GM18505 (cell line): ENCODE results near the gene TYSND1.
"Not testable (repeated sequence)": the region's sequence is repeated elsewhere in the genome, so short reads cannot be mapped to it uniquely, and the experiment has no call there.

Experiments
- ATAC-seq: cut with Tn5 transposase; IDR thresholded peaks from one replicate; pipeline ENCODE4 v1.9.1; 2021; ENCODE audit not compliant: unreplicated experiment
- POLR2A ChIP-seq: IDR thresholded peaks from 4 replicates; pipeline ENCODE4 v1.6.1; 2011; ENCODE audit warnings: borderline replicate concordance; ENCODE audit not compliant: insufficient read depth, insufficient read length; ENCODE audit errors: extremely low read depth

TYSND1 gene

DNA sequence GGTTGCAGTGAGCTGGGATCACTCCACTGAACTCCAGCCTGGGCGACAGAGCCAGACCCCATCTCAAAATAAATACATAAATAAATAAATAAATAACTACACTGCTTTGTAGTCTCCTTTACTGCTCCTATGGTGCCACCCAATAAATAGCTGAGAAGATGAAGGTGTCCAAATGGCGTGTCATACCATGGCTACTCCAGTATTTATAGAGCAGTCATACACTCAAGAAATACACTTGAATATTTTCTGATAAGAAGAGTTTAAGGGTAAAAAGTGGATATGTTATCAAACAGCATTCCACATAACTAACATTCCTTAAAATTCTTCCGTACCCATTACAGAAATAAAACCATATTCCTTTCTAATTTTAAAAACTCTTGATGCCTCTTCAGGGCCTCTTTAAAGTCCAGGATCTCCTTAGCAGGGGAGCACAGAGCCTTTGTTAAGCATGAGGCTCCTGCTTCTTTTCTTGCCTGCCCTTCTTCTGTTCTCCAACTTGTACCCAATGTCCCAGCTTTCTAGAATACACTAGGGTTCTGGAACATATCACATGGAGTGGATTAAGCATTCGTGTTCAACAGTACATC lies 31.7 kb upstream of the TYSND1 start:
- no peak for ATAC-seq
- TF ChIP-seq POLR2A = no peak

GRCh38 chr10:70176441-70176840 lies 29.9 kb upstream of the TYSND1 start:
- TF ChIP-seq POLR2A = no peak
- no peak for ATAC-seq

- no peak for ATAC-seq
- no peak for TF ChIP-seq POLR2A
Observed at GRCh38 chr10:70175516-70175915, 29.0 kb upstream of the TYSND1 start.

DNA sequence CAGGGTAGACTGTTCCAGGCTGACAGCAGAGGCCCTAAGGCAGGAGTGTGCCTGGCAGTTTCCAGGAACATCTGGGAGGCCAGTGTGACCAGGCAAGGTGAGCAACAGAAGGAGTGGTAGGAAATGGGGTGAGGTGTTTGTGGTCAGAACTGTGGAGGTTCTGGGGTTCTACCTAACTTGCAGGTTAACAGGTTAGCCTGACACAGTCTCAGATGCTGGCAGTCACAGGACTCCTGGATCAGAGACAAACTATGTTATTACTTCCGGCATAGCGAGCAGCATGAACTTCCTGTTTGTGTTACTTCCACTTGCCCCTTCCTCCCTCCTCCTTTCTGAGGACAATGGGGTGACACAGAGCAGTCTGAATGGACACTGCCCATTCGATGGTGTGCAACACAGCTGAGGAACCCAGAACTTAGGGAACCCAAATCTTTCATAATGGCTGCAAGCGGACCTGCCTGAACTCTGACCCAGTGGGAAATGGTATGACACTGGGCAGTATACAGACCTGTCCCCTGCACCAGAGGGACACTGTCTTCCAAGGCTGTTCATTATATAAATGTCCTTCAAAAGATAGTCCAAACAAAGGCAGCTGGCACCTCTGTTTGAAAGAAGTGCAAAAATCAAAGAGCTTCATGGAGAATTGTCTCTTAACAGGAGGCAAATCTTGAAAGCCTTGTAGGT lies 27.7 kb upstream of the TYSND1 start:
- no peak for ATAC-seq
- TF ChIP-seq POLR2A = no peak

DNA sequence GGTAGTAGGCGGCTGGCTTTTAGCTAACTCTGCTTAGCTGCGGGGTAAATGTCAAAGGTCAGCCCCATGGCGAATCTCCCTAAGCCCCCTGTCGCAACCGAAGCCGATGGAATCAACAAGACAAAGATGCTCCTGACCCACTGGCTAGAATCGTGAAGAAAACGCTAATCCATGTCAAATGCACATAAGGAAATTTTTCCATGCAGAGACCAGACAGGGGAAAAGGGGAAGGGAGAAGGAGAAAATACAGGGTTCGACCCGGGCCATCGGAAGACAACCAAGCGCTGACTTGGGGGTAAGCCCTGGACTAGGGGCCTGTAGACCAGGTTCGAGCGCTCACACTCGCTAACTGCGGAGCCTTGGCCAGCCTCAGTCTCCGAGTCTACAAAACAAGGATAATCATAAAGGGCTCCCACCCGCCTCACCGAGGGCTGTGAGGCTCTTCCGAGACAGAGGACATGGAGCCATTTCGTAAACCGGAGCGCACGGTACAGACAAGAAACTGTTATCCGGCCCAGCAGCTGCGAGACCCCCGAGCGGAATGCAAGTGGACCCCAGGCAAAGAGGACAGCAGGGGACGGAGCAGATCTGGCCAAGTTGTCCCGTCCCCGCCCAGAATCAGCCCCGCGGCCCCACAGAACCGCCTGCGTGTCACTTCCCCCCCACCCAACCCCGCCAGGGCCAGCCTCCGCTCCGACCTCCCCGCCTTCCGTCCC lies 23.3 kb upstream of the TYSND1 start:
- no peak for TF ChIP-seq POLR2A
- ATAC-seq = peak; percentile 7

- no peak for ATAC-seq
- no peak for TF ChIP-seq POLR2A
Observed at GRCh38 chr10:70169011-70169410, 22.5 kb upstream of the TYSND1 start.

- no peak for ATAC-seq
- TF ChIP-seq POLR2A = no peak
Observed at GRCh38 chr10:70167246-70167645, 20.7 kb upstream of the TYSND1 start.

- ATAC-seq = no peak
- no peak for TF ChIP-seq POLR2A
Observed at GRCh38 chr10:70166394-70166793, 19.9 kb upstream of the TYSND1 start.

DNA sequence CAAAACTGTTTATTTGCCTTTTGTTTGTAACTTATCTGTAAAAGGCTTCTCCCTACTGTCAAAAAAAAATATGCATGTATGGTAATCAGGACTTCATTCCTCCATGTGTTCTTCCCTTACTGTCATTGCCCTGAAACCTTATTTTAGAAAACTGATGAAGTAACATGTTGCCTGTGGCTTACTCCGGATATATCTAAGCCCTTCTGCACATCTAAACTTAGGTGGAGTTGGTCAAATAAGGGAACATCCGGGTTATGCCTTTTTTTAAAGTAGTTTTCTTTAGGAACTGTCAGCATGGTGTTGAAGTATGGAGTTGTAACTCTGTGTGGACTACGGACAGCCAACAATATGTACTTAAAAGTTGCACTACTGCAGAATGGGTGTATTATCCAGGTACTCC lies 17.7 kb upstream of the TYSND1 start:
- TF ChIP-seq POLR2A = no peak
- no peak for ATAC-seq

DNA sequence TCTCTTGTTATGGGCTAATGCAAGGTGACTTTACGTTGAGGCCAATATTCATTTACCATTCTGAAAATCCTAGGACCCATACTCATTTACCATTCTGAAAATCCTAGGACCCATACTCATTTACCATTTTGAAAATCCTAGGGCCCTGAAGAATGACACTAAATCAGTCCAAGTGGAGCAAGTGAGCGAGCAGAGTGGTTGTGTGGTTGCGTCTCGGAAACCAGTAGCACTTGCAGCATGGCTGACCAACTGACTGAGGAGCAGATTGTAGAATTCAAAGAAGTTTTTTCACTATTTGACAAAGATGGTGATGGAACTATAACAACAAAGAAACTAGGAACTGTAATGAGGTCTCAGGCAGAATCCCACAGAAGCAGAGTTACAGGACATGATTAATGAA lies 16.9 kb upstream of the TYSND1 start:
- TF ChIP-seq POLR2A = no peak
- no peak for ATAC-seq

- peak; percentile 84 for ATAC-seq
- TF ChIP-seq POLR2A = no peak
Observed at GRCh38 chr10:70162892-70163201, 16.3 kb upstream of the TYSND1 start.

- TF ChIP-seq POLR2A = no peak
- ATAC-seq = no peak
Observed at GRCh38 chr10:70162151-70162891, 15.8 kb upstream of the TYSND1 start.

- no peak for ATAC-seq
Observed at GRCh38 chr10:70160798-70161197, 14.3 kb upstream of the TYSND1 start.

DNA sequence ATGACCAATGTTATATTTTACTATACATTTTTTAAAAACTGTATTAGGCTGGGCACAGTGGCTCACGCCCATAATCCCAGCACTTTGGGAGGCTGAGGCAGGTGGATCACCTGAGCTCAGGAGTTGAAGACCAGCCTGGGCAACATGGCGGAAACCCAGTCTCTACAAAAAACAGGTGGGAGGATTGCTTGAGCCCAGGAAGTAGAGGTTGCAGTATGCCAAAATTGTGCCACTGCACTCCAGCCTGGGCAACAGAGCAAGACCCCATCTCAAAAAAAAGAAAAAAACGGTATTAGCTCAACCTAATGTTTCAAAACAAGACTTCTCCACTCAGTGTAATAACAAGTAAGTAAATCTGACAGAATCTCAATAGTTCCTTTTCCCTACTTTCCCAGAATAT lies 12.9 kb upstream of the TYSND1 start:
- ATAC-seq = not testable (repeated sequence)

More at GRCh38 chr10:70160798-70161197, 14.3 kb upstream of the TYSND1 start:
- no peak for TF ChIP-seq POLR2A
